ENCODE data around the gene MYLK2. TPM values are rescaled to one million over a fixed set of nuclear protein-coding genes. Genes with fewer than 3 reads are reported as not detected.

The MYLK2 gene
- total and polyA plus RNA-seq, 7 donors: 0.16 to 0.81 (median 0.39) TPM; not detected in 4

DNA sequence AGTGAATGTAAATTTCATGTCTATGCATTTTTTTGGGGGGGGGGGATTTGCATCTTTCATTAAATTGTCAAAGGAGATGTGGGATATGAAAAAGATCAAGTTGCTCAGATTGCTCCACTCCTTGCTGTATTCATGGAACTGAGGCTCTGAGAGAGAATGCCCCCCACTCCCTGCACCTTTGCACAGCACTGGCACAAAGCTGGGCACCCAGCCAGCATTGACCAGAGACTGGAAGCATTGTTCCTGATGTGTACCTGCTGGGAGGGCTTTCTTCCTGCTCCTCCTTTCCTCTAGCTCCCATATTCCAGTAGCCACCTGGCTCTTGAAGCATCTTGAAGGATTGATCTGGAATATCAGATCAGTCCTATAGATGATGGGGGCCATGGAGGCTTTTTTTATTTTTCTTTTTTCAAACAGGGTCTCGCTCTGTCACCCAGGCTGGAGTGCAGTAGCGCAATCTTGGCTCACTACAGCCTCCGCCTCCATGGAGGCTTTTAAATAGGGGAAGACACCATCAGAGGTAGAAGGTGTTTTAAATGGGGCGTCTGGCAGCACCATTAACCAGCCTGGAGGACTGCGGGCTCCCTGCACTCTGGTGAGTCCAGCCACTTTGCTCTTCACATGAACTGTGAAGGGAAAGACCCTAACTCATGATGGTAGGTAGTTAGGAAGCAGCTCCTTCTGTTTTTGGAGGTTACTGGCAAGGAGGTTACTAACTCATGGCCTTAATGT, 40.3 kb downstream of the MYLK2 start:
- intact Hi-C loops (cut with DNase I): no loop called here
- no peaks in the 10 kb centered on the region for H3K36me3 ChIP-seq
- no peak for TF ChIP-seq POLR2A (IDR thresholded peaks at IDR 0.05)
- TF ChIP-seq EP300 (IDR thresholded peaks at IDR 0.05): no peak
- TF ChIP-seq POLR2AphosphoS5 (IDR thresholded peaks at IDR 0.05): no peak
- TF ChIP-seq, protein P1, sequence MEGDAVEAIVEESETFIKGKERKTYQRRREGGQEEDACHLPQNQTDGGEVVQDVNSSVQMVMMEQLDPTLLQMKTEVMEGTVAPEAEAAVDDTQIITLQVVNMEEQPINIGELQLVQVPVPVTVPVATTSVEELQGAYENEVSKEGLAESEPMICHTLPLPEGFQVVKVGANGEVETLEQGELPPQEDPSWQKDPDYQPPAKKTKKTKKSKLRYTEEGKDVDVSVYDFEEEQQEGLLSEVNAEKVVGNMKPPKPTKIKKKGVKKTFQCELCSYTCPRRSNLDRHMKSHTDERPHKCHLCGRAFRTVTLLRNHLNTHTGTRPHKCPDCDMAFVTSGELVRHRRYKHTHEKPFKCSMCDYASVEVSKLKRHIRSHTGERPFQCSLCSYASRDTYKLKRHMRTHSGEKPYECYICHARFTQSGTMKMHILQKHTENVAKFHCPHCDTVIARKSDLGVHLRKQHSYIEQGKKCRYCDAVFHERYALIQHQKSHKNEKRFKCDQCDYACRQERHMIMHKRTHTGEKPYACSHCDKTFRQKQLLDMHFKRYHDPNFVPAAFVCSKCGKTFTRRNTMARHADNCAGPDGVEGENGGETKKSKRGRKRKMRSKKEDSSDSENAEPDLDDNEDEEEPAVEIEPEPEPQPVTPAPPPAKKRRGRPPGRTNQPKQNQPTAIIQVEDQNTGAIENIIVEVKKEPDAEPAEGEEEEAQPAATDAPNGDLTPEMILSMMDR (IDR thresholded peaks at IDR 0.05): no peak
- no peak overlapping the region for H3K27ac ChIP-seq
- peaks cover 0 to 20% (median 17%) of the 10 kb centered on the region in 4 donors for H3K4me1 ChIP-seq
- DNase-seq: no peak
- peaks cover 8 to 72% (median 39%) of the 10 kb centered on the region in 3 donors for H3K27me3 ChIP-seq
- H3K4me3 ChIP-seq: no peak overlapping the region
- WGBS, 2 donors: 87 to 95% methylated on average over 5 of the region's 5 CpGs
- no peaks in the 10 kb centered on the region for H3K9me3 ChIP-seq

DNA sequence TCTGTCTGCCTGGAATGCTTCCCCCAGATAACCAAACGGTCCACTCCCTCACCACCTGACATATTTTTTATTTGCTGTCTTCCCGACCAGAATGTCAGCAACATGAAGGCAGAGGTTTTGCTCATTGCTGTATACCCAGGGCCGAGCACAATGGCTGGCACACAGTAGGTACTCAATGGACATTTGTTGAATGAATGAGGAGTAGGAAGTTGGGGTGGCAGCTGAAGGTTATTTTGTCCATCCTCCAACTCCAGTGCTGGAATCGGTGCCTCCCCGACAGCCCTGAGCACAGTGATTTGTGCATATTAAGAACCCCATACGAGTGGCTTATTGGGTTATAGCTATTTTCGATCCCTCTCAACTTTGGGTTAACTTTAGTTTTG, 40.8 kb downstream of the MYLK2 start:
- Histone ChIP-seq H3K36me3 (no peaks in the 10 kb centered on the region), H3K4me3 (no peak overlapping the region), H3K4me1 (peaks cover 0 to 20% (median 17%) of the 10 kb centered on the region in 4 donors), H3K27ac (no peak overlapping the region), H3K27me3 (peaks cover 8 to 72% (median 39%) of the 10 kb centered on the region in 3 donors), H3K9me3 (no peaks in the 10 kb centered on the region)
- intact Hi-C loops (cut with DNase I): no loop called here
- no peak for TF ChIP-seq POLR2A (IDR thresholded peaks at IDR 0.05)
- no peak for TF ChIP-seq EP300 (IDR thresholded peaks at IDR 0.05)
- TF ChIP-seq, protein P1 (IDR thresholded peaks at IDR 0.05): no peak
- no peak for TF ChIP-seq POLR2AphosphoS5 (IDR thresholded peaks at IDR 0.05)
- WGBS, 2 donors: 31 to 66% methylated on average over 7 of the region's 7 CpGs
- no peak for DNase-seq

DNA sequence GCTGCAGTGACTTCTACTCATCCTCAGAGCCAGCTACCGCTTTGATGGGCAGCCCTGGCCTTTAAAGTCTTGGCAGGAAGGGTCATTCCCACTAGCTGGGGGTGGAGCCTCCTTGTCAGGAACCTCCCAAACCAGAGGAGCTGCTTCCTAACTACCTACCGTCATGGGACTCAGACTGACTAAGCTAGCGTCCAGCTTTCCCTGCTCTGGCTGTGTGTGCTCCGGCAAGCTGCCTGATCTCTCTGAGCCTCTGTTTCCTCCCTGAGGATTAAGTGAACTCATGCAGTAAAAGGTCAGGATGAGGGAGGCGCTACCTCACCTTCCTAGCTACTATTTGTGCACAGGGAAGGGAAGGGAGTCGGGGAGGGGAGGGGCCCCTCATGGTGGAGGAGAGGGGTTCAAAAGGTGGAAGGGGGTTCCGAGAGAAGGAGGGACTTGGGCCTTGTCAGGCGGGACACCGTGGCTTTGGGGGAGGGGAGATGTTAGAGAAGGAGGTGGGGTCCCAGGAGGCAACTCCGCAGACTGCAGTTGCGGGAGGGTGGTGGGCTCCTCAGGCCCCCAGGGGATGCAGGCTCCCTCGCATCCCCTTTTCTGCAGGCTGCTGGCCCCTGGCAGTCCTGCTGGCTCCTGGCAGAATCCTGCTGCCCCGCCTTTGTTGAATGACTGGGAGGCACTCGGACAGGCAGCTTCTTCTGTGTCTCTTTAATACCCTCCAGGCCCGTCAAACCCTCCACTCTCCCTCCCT, 41.4 kb downstream of the MYLK2 start:
- DNase-seq: no peak
- no peak overlapping the region for H3K27ac ChIP-seq
- H3K27me3 ChIP-seq: peaks cover 8 to 66% (median 39%) of the 10 kb centered on the region in 3 donors
- 6 to 18% methylated on average over 15 of the region's 15 CpGs for WGBS, 2 donors
- TF ChIP-seq POLR2A (IDR thresholded peaks at IDR 0.05): no peak
- peak overlapping the region; percentile 17 to 55 (median 46) for H3K4me3 ChIP-seq
- intact Hi-C loops (cut with DNase I): no loop called here
- no peaks in the 10 kb centered on the region for H3K36me3 ChIP-seq
- peaks cover 0 to 20% (median 17%) of the 10 kb centered on the region in 4 donors for H3K4me1 ChIP-seq
- H3K9me3 ChIP-seq: no peaks in the 10 kb centered on the region

DNA sequence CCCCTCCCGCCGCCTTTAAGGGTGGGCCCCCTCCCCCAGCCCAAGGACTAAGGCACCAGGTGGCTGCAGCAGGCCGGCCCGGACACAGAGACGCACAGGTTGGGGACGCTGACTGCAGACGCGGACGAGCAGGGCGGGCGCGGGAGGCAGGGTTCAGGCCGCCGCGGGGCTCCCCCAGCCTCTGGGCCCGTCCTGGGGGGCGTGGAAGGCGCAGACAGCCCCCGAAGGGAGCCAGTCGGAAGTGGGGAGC, 41.9 kb downstream of the MYLK2 start:
- peak overlapping the region in 2 of 4 donors; percentile 14 for H3K27ac ChIP-seq
- H3K4me3 ChIP-seq: peak overlapping the region; percentile 17 to 55 (median 46)
- H3K27me3 ChIP-seq: peaks cover 8 to 61% (median 39%) of the 10 kb centered on the region in 3 donors
- WGBS, 2 donors: 0% methylated on average over 20 of the region's 20 CpGs
- no peak for TF ChIP-seq POLR2AphosphoS5 (IDR thresholded peaks at IDR 0.05)
- TF ChIP-seq, protein P1 (IDR thresholded peaks at IDR 0.05): no peak
- H3K9me3 ChIP-seq: no peaks in the 10 kb centered on the region
- no peaks in the 10 kb centered on the region for H3K36me3 ChIP-seq
- DNase-seq: no peak
- intact Hi-C loops (cut with DNase I): no loop called here
- H3K4me1 ChIP-seq: peaks cover 0 to 20% (median 17%) of the 10 kb centered on the region in 4 donors

DNA sequence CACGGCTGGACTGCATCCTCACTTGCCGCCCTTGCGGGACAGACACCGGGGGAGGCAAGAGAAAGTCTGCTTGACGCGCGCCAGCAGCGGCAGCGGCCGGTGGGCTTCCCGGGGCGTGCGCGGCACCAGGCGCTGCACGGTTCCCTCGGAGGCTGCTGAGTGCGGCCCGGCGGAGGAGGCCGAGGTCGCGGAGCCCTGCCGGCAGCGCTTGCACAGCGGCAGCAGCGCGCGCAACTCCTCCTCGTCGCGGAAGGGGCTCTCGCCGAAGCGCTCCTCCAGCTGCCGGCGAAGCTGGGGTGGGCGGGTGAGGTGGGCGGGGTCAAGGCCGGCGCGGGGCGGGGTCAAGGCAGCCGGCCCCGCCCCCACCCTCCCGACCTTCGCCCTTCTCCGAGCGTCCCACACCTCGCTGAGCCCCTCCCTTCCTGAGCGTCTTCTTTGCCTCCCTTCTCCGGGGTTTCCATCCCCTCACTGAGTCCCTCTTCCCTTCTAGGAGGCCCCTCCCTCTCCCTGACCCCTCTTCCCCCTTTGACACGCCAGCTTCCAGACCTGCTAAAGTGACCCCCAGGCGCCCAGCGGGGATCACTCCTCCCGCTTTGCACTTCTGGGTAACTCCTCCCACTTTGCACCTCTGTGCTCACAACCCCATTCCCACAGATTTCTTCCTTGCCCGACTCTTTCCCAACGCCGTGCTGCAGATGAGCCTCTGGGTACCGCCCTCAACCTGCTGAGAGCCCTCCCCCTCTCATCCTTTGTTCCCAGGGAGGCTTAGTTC, 42.4 kb downstream of the MYLK2 start:
- H3K27ac ChIP-seq: peak overlapping the region in 2 of 4 donors; percentile 14
- intact Hi-C loops (cut with DNase I): no loop called here
- no peak for DNase-seq

More for the DNA sequence above, 42.4 kb downstream of the MYLK2 start:
- no peaks in the 10 kb centered on the region for H3K36me3 ChIP-seq
- H3K4me1 ChIP-seq: peaks cover 0 to 20% (median 17%) of the 10 kb centered on the region in 4 donors
- no peaks in the 10 kb centered on the region for H3K9me3 ChIP-seq
- H3K4me3 ChIP-seq: peak overlapping the region; percentile 17 to 55 (median 46)
- TF ChIP-seq POLR2A (IDR thresholded peaks at IDR 0.05) (no peak), EP300 (IDR thresholded peaks at IDR 0.05) (no peak)
- H3K27me3 ChIP-seq: peaks cover 8 to 56% (median 39%) of the 10 kb centered on the region in 3 donors
- WGBS, 2 donors: 3 to 8% methylated on average over 60 of the region's 60 CpGs

Data from sigmoid colon (tissue), 7 donors.